Measurements from ENCODE around the gene RAD51B.

GRCh38 chr14:68547305-68548193, 728.0 kb downstream of the RAD51B start:
- TF ChIP-seq BCL6 (CRISPR knock-in tag; IDR thresholded peaks at IDR 0.05) (no peak), GATAD2A (IDR thresholded peaks at IDR 0.05) (no peak), NFE2L1 (tag; IDR thresholded peaks at IDR 0.05; ENCODE audit: borderline replicate concordance, low read depth) (no peak), SP1 (CRISPR knock-in tag; IDR thresholded peaks at IDR 0.05) (no peak), FOXP4 (CRISPR knock-in tag; IDR thresholded peaks at IDR 0.05; ENCODE audit: borderline replicate concordance) (no peak), RAD21 (CRISPR knock-in tag; conservative IDR thresholded peaks at IDR 0.05 in 1 of 2, IDR thresholded peaks at IDR 0.05 in 1 of 2) (no peak), BRF1 (IDR thresholded peaks at IDR 0.05; ENCODE audit: borderline replicate concordance, extremely low read depth, insufficient read length) (no peak), POLR2AphosphoS5 (IDR thresholded peaks at IDR 0.05; ENCODE audit: control insufficient read depth, insufficient read depth, low read depth, low read length) (no peak), BACH1 (tag; IDR thresholded peaks at IDR 0.05) (no peak), CTCF (IDR thresholded peaks at IDR 0.05 in 2 of 3, conservative IDR thresholded peaks at IDR 0.05 in 1 of 3; ENCODE audit: insufficient read depth in 2 of 3, low read depth in 1 of 3, low read length in 3 of 3) (no peak), GABPB1 (CRISPR knock-in tag; IDR thresholded peaks at IDR 0.05) (no peak), NKRF (IDR thresholded peaks at IDR 0.05; ENCODE audit: borderline replicate concordance) (no peak), MXI1 (IDR thresholded peaks at IDR 0.05; ENCODE audit: low read depth, low read length) (no peak), IRF9 (tag; IDR thresholded peaks at IDR 0.05) (no peak)

Data from K562 (cell line).